Stimulated activated CD8-positive, alpha-beta memory T cell treated with anti-CD3 and anti-CD28 coated beads, Interleukin-4, amount 100 ng/mL, for 1 hour (primary cell): ENCODE measurements around the gene STAC3.

Source experiments
- DNase-seq, 2 donors: peaks; one replicate each; pipeline ENCODE4 v3.0.0-alpha.2; 2020; ENCODE audit warnings: low read depth in 2 of 2, low spot score in 1 of 2

Gene STAC3

GRCh38 chr12:57255916-57256315, 4.9 kb upstream of the STAC3 start:
- DNase-seq, result no peak

GRCh38 chr12:57254506-57255280, 3.7 kb upstream of the STAC3 start:
- no peak for DNase-seq

GRCh38 chr12:57250541-57250940, 446 bp downstream of the STAC3 start:
- no peak for DNase-seq

- no peak for DNase-seq
Observed at GRCh38 chr12:57248934-57249742, 1.8 kb downstream of the STAC3 start.

- no peak for DNase-seq
Observed at GRCh38 chr12:57247041-57247440, 3.9 kb downstream of the STAC3 start.

- no peak for DNase-seq
Observed at GRCh38 chr12:57244312-57244696, 6.7 kb downstream of the STAC3 start.

- DNase-seq, result peak in 1 of 2 donors; percentile 65
Observed at GRCh38 chr12:57243521-57244311, 7.3 kb downstream of the STAC3 start.

- DNase-seq, result no peak
Observed at GRCh38 chr12:57242691-57243454, 8.1 kb downstream of the STAC3 start.

- no peak for DNase-seq
Observed at GRCh38 chr12:57242329-57242690, 8.7 kb downstream of the STAC3 start.

GRCh38 chr12:57241402-57242310, 9.3 kb downstream of the STAC3 start:
- DNase-seq, result no peak

GRCh38 chr12:57240926-57241401, 10.0 kb downstream of the STAC3 start:
- DNase-seq, result no peak

- DNase-seq, result peak in 1 of 2 donors; percentile 55
Observed at GRCh38 chr12:57240066-57240921, 10.7 kb downstream of the STAC3 start.

- no peak for DNase-seq
Observed at GRCh38 chr12:57239587-57240065, 11.4 kb downstream of the STAC3 start.

GRCh38 chr12:57238854-57239554, 12.0 kb downstream of the STAC3 start:
- peak; percentile 65 to 72 for DNase-seq

- DNase-seq, result no peak
Observed at GRCh38 chr12:57237932-57238853, 12.8 kb downstream of the STAC3 start.

GRCh38 chr12:57237596-57237931, 13.4 kb downstream of the STAC3 start:
- DNase-seq, result no peak
